Fibroblast of lung (primary cell): ENCODE results near the gene TMEFF2. TPM values are rescaled to one million over a fixed set of nuclear protein-coding genes. Genes with fewer than 3 reads are reported as not detected.

ENCODE experiments used
- DNase-seq, 2 donors: peaks; one replicate each; pipeline versions ENCODE4 v3.0.0 to v3.0.0-alpha.2; 2010; ENCODE audit warnings: low read depth in 2 of 2
- H2AFZ ChIP-seq: 2 replicates; pipeline ENCODE4 v1.5.1; 2012; ENCODE audit warnings: low read length, control low read depth, inconsistent platforms
- H3K27ac ChIP-seq: 2 replicates; pipeline ENCODE4 v1.5.1; 2011; ENCODE audit warnings: low read length, control low read depth; ENCODE audit not compliant: insufficient read depth
- H3K27me3 ChIP-seq: 2 replicates; pipeline ENCODE4 v1.5.1; 2011; ENCODE audit warnings: mild to moderate bottlenecking, low read length; ENCODE audit not compliant: control insufficient read depth, insufficient read depth
- H3K36me3 ChIP-seq: 2 replicates; pipeline ENCODE4 v1.5.1; 2011; ENCODE audit warnings: low read length; ENCODE audit not compliant: control insufficient read depth, insufficient read depth
- H3K4me1 ChIP-seq: 2 replicates; pipeline ENCODE4 v1.5.1; 2011; ENCODE audit warnings: low read length; ENCODE audit not compliant: control insufficient read depth, insufficient read depth; ENCODE audit errors: extremely low read depth
- H3K4me2 ChIP-seq: 2 replicates; pipeline ENCODE4 v1.5.1; 2011; ENCODE audit warnings: low read length, control low read depth; ENCODE audit not compliant: insufficient read depth; ENCODE audit errors: extremely low read depth
- H3K4me3 ChIP-seq, 4 experiments: fragments of 200-600 bp in 1 of 4; sonication (generic) in 1 of 4; replicated peaks in 1 of 4; 2 replicates each; pipeline ENCODE4 v1.5.1; 2011 to 2016; ENCODE audit warnings: low read length in 4 of 4, low read depth in 3 of 4, mild to moderate bottlenecking in 3 of 4, control low read depth in 2 of 4, inconsistent platforms in 1 of 4, mixed read lengths in 1 of 4; ENCODE audit not compliant: insufficient read depth in 1 of 4; ENCODE audit errors: control extremely low read depth in 1 of 4
- H3K79me2 ChIP-seq: 2 replicates; pipeline ENCODE4 v1.5.1; 2012; ENCODE audit warnings: mild to moderate bottlenecking, low read length, inconsistent platforms; ENCODE audit not compliant: control insufficient read depth, insufficient read depth
- H3K9ac ChIP-seq: 2 replicates; pipeline ENCODE4 v1.5.1; 2011; ENCODE audit warnings: mild to moderate bottlenecking, low read length, control low read depth; ENCODE audit not compliant: insufficient read depth
- H3K9me3 ChIP-seq: 2 replicates; pipeline ENCODE4 v1.5.1; 2012; ENCODE audit warnings: low read depth, low read length; ENCODE audit not compliant: control insufficient read depth, insufficient read depth
- H4K20me1 ChIP-seq: 2 replicates; pipeline ENCODE4 v1.5.1; 2011; ENCODE audit warnings: low read length; ENCODE audit not compliant: control insufficient read depth, insufficient read depth; ENCODE audit errors: extremely low read depth
- CTCF ChIP-seq, 2 donors: IDR thresholded peaks in 1 of 2; conservative IDR thresholded peaks in 1 of 2; 1 replicate in 1 of 2; 2 replicates in 1 of 2; pipeline ENCODE4 v1.5.1; 2011 to 2012; ENCODE audit warnings: low read length in 2 of 2, control low read depth in 1 of 2, inconsistent platforms in 1 of 2, low read depth in 1 of 2, mild to moderate bottlenecking in 1 of 2
- EZH2 ChIP-seq: IDR thresholded peaks from 2 replicates; pipeline ENCODE4 v1.5.1; 2012; ENCODE audit warnings: low read length, control low read depth, mild to moderate bottlenecking; ENCODE audit errors: missing control alignments
- polyA plus RNA-seq, 2 donors: library from polyadenylated mRNA; depleted of rRNA in 1 of 2; stranded (reverse) in 1 of 2; unstranded in 1 of 2; fragments of >200 nt; gene quantifications; 2 replicates each; pipeline ENCODE4 v1.2.1, GENCODE V29; 2011 to 2012; ENCODE audit warnings: missing spikeins in 1 of 2
- total RNA-seq: library from RNA; depleted of rRNA; stranded (reverse); fragments of >200 nt; gene quantifications from 2 replicates; pipeline ENCODE4 v1.2.1, GENCODE V29; 2014

The TMEFF2 gene
- total and polyA plus RNA-seq, 2 donors (not counting 1 experiment from before 2014, with no cell fraction given): 0.33 to 0.87 TPM

- Histone ChIP-seq H3K9ac (no peak overlapping the region), H3K36me3 (no peaks in the 10 kb centered on the region), H2AFZ (no peak overlapping the region), H3K9me3 (no peaks in the 10 kb centered on the region), H3K79me2 (no peaks in the 10 kb centered on the region), H4K20me1 (no peaks in the 10 kb centered on the region), H3K27me3 (no peaks in the 10 kb centered on the region), H3K4me2 (no peak overlapping the region), H3K27ac (no peak overlapping the region), H3K4me1 (no peaks in the 10 kb centered on the region), H3K4me3 (no peak overlapping the region)
- TF ChIP-seq CTCF (conservative IDR thresholded peaks at IDR 0.05 in 1 of 2, IDR thresholded peaks at IDR 0.05 in 1 of 2; ENCODE audit: low read depth in 1 of 2, low read length in 2 of 2) (no peak), EZH2 (no peak)
- peak in 1 of 2 donors; percentile 25 for DNase-seq
These were observed 35.5 kb downstream of the TMEFF2 start for GRCh38 chr2:192159208-192159607.

GRCh38 chr2:192157776-192158175, 37.0 kb downstream of the TMEFF2 start:
- Histone ChIP-seq H2AFZ (no peak overlapping the region), H3K79me2 (no peaks in the 10 kb centered on the region), H3K4me3 (no peak overlapping the region), H3K4me1 (no peaks in the 10 kb centered on the region), H3K4me2 (no peak overlapping the region), H3K27ac (no peak overlapping the region), H3K36me3 (no peaks in the 10 kb centered on the region), H3K27me3 (no peaks in the 10 kb centered on the region), H3K9me3 (no peaks in the 10 kb centered on the region), H4K20me1 (no peaks in the 10 kb centered on the region), H3K9ac (no peak overlapping the region)
- TF ChIP-seq CTCF (conservative IDR thresholded peaks at IDR 0.05 in 1 of 2, IDR thresholded peaks at IDR 0.05 in 1 of 2; ENCODE audit: low read depth in 1 of 2, low read length in 2 of 2) (no peak), EZH2 (no peak)
- no peak for DNase-seq

GRCh38 chr2:192155511-192156118, 39.1 kb downstream of the TMEFF2 start:
- TF ChIP-seq CTCF (conservative IDR thresholded peaks at IDR 0.05 in 1 of 2, IDR thresholded peaks at IDR 0.05 in 1 of 2; ENCODE audit: low read depth in 1 of 2, low read length in 2 of 2): no peak
- TF ChIP-seq EZH2: no peak
- Histone ChIP-seq H4K20me1 (no peaks in the 10 kb centered on the region), H3K27ac (no peak overlapping the region), H3K27me3 (no peaks in the 10 kb centered on the region), H2AFZ (no peak overlapping the region), H3K36me3 (no peaks in the 10 kb centered on the region), H3K9ac (no peak overlapping the region), H3K4me1 (no peaks in the 10 kb centered on the region), H3K9me3 (no peaks in the 10 kb centered on the region), H3K4me2 (no peak overlapping the region), H3K79me2 (no peaks in the 10 kb centered on the region), H3K4me3 (no peak overlapping the region)
- DNase-seq: no peak
